ENCODE data around the gene OR5D14.

Gene OR5D14

DNA sequence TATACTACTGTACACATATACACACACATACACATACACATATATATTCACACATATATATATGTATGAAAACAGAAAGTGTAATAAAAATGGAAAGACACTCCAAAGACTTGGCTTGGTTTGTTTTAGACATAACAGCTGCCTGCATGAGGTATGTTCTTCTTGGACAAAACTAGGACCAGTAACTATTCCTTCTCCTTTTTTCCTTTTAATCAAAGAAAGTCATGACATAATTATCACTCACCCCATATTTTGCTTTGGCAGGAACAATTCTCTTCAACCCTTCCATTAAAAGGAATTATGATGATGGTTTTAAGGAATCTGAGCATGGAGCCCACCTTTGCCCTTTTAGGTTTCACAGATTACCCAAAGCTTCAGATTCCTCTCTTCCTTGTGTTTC, at the start of gene OR5D14:
TSS of gene OR5D14 (plus strand) at position 301 of the 400 bp plus-strand sequence. CDS start at position 301, 0 bp downstream.
- DNase-seq: no peak

DNA sequence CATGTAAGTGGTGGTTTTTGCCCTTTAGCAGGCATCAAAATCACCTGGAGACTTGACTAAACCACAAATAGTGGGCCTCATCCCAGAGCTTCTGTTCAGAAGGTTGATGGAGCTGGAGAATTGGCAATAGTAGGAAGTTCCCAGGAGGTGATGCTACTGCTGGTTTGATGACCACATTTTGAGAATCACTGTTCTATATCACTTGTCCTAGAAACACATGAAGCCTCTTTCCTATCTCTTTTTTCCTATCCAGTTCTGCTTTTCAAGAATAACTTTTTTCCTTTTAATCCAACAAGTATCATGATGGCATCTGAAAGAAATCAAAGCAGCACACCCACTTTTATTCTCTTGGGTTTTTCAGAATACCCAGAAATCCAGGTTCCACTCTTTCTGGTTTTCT, 22.2 kb upstream of the OR5D14 start, which contains the start of gene OR5D13:
TSS of gene OR5D13 (plus strand) at position 301 of the 400 bp plus-strand sequence. CDS start at position 301, 0 bp downstream.
- no peak for DNase-seq

DNA sequence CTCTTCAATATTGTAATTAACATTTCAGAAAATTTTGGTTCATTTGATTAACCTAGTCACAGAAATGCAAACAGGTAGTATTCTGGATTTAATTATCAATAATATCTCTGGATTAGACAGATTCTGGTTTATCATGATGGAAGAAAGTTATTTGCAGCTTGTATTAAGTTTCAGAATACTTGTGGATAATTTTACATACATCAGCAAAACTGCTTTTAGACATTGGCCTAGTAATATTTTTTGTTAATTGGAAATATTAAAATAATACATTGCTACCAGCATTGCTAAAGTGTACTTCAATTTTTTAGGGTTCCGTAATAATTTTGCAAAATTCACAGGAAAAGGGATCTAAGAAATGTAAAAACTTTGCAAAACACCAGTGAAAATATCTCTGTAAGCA, 3.8 kb upstream of the OR5D14 start:
- no peak for DNase-seq

- no peak for DNase-seq
These were observed 2.0 kb upstream of the OR5D14 start for GRCh38 chr11:55793321-55793720.

DNA sequence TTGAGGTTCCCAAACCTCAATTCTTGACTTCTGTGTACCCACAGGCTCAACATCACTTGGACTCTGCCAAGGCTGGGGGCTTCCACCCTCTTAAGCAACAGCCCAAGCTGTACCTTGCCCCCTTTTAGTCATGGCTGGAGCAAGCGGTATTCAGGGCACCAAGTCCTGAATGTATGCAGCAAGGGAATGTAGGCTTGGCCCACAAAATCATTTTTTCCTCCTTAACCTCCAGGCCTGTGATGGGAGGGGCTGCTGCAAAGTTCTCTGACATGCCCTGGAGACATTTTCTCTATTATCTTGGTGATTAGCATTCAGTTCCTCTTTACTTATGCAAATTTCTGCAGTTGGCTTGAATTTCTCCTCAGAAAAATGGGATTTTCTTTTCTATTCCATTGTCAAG, 10.9 kb downstream of the OR5D14 start:
- no peak for DNase-seq

GRCh38 chr11:55811067-55811466, 15.7 kb downstream of the OR5D14 start, which contains the start of gene OR5L1:
Gene OR5L1, plus strand, starts transcription at chr11:55811367. Its CDS starts 100 bp downstream, at chr11:55811467.
- no peak for DNase-seq

DNA sequence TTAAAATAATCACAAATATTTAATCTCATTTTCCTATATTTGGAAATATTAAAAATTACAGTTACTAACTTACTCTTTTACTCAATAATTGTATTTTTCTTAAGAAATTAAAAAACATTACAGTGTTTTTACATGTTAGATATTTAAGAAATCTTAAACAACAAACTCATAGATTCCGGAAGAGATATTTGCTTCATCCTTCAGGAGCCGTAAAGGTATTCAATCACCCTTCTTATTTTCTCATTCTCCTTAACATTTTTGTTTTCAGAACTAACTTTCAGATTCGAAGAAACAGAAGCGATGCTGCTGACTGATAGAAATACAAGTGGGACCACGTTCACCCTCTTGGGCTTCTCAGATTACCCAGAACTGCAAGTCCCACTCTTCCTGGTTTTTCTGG, 24.0 kb downstream of the OR5D14 start, which contains the start of gene OR5D18:
TSS of gene OR5D18 (plus strand) at position 301 of the 400 bp plus-strand sequence. CDS start at position 301, 0 bp downstream.
- DNase-seq: no peak

- DNase-seq: no peak
These were observed 31.6 kb downstream of the OR5D14 start, which contains the start of gene OR5L2 for GRCh38 chr11:55826919-55827318. Gene OR5L2, plus strand, starts transcription at chr11:55827219. Its CDS starts 0 bp downstream, at chr11:55827219.

DNA sequence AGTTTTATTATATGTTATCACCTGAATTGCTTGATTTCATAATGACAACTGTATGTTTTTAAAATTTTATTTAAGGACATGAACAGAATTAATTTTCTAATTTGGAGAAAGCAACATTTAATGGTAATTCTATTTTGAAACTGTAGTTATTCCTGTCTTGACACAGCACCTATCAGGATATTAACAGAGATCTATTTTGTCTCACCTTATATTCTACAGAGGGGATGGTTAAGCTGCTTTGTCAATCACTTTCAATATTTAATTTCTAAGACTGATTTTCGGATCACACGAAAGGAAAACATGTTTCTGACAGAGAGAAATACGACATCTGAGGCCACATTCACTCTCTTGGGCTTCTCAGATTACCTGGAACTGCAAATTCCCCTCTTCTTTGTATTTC, 43.1 kb downstream of the OR5D14 start, which contains the start of gene OR5D16:
TSS of gene OR5D16 (plus strand) at position 301 of the 400 bp plus-strand sequence. CDS start at position 301, 0 bp downstream.
- DNase-seq: no peak
